Activated CD8-positive, alpha-beta memory T cell treated with anti-CD3 and anti-CD28 coated beads for 4 hours (primary cell): ENCODE measurements around the gene SLC7A6OS.

Source experiments
- DNase-seq, 2 donors: peaks; one replicate each; pipeline ENCODE4 v3.0.0-alpha.2; 2020; ENCODE audit warnings: low read depth in 2 of 2

Gene SLC7A6OS

DNA sequence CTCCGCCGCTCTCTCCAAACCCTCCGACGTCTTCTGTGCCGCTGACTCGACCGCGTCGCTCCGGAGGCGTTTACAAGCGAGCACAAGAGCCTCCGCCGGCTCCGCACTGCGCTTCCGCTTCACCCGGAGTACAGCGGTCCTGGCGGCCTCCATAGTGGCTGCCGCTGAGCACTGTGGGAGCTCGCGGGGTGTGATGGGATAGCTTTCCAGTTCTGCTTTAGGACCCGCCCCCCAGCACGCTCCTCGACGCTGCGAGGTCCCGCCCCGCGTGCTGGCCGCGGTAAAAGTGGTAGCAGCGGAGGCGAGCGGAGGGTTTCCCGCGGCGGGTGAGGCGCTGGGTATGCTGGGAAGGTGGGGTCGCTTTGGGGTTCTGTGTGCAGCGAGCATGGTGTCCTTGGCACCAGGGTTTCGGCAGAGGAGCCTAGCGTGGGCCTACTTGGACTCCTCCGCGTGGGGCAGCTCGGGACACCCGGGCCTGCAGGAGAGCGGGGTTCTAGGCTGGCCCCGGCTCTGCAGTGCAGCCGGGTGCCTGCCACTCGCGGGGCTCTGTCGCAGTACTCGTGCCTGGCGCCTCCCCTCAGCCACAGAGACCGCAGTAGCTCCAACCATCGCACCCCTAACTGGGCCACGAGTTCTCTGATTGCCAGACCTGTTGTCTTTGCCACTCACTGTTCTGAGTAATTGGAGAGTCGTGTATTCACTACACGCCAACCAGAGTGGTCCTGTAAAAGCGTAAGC lies at the start of gene SLC7A6OS, which contains the start of gene PRMT7:
Gene SLC7A6OS, minus strand, starts transcription at position 173 of the 738 bp plus-strand sequence. Its CDS starts 20 bp downstream, at position 153.
Gene PRMT7, plus strand, starts transcription at position 246 of the 738 bp plus-strand sequence. CDS start 4,961 bp downstream, outside the sequence.
- peak; percentile 71 to 84 for DNase-seq

DNA sequence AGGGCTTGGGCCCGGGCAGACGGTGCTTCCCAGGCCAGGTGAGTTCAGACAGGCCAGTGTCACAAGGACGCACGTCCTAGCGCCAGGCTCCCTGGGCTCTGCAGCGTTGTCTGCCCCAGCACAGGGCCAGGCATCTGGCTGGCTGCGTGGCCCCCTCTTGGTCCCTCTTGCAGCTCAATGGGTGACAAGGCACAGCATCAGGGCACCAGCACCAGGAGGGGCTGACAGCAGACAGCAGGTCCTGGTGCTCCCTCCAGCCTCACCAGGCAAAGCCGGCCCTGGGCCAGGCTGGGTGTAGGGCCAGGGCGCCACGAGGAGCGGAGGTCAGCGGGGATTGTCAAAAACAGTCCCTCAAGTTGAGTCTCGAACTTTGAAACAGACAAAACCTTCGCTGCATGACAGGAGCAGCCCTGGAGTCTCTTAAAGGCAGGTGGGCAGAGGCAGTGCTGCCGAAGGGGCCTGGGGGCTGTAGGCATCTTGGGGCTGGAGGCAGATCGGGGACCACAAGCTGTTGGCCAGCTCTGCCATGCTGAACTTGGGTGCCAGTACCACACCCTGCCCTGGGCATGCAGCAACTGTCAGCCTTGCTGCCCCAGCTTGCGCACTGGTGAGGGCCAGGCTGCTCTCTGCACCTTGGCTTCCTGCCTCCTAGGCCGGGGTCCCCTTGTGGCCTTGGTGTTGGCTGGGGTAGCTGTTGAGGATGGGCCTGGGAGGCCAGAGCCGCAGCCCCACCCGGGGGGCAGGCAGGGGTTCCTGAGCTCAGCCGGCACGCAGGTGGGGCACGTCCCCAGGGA lies 48.8 kb upstream of the SLC7A6OS start:
- DNase-seq: no peak

DNA sequence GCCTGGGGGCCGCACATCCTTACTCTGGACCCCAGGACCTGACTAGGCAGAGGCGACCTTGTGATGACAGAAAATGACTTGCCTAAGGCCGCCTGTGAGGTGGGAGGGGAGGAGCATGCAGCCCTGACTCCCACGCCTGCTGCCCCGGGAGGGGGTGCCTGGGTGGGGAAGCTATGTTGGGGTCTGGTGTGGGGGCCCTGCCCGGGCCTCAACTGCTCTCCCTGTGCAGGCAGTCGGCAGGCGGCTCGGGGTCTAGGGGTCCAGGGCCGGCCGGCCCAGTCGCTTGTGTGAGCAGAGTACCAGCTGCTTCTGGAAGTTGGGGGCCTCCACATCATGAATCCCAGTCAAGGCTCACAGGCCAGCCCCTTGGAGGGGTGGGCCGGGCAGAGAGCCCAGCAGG lies 48.2 kb upstream of the SLC7A6OS start:
- DNase-seq: no peak

DNA sequence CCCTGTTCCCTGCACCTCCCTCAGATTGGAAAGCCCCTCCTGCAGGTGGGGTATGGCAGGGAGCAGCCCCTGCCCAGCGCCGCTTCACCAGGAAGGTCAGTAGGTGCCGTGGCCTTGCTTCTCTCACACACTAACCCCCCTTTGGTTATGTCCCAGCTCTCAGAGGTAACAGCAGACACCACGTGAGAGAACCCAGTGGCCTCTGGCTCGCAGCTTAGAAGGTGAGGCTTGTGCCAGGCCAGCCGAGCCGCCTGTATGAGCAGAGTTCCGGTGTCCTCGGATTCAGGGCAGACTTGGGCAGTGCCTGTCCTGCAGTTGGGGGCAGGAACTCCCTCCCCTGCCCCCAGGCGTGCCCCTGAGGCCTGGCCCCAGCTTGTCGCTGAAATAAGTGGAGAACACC lies 47.2 kb upstream of the SLC7A6OS start:
- no peak for DNase-seq

DNA sequence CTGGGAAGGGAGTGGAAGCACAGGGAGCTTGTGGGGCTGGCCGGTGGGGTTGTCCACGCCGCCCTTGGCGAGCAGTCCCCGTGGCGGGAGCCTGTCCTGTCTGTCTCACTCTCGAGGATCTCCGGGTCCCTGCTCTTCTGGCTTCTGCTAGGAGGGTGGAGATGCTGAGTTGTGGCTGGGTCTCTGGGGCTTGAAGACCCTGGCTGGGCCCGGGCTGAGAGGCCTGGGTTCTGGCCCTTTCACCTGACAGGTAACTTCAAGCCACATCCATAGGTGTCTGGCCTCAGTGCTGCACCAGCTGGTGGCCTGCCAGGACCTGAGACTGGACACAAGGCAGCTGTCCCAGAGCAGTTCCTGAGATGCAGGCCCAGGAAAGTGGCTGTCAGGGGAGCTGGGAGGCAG lies 46.8 kb upstream of the SLC7A6OS start:
- no peak for DNase-seq

DNA sequence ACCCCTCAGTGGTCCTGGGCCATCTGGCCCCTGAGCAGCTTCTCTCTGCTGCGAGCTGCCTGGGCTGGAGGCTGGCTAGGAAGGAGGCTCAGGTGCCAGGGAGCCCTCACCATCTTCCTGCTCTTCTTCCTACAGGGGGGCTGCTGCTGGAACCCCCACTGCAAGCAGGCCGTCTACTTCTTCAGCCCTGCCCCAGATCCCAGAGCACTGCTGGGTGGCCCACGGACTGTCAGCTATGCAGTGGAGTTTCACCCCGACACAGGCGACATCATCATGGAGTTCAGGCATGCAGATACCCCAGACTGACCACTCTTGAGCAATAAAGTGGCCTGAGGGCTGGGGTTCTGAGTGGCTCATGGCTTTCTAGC lies 46.2 kb upstream of the SLC7A6OS start:
- DNase-seq: no peak

DNA sequence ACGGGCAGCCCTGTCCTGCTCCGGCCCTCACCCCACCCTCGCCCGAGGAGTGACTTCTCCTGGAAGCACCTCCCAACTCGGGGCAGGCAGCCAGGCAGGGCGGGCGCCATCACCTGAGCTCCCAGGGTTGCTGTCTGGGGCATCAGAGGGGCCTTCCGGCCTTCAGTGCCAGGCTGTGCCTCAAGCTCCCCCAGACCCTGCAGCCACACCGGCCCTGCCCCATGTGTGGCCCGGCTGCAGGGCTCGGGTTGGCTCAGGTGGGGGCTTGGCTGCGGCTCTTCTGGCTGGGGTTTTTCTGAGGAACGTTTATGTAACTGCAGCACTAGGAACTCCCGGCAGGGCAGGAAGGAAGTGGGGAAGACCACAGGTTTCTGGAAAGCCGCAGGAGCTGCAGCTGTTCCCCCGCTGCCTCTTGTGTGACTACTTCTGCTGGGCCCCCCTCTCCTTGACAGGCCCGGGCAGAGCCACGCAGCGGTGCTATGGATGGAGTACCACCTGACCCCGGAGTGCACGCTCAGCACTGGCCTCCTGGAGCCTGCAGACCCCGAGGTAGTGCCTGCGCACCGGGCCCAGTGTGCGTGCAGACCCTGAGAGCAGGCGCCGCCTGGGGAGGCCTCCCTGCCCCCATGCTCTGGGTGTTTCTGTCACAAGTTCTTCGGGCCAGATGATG lies 45.6 kb upstream of the SLC7A6OS start:
- peak; percentile 23 to 35 for DNase-seq

DNA sequence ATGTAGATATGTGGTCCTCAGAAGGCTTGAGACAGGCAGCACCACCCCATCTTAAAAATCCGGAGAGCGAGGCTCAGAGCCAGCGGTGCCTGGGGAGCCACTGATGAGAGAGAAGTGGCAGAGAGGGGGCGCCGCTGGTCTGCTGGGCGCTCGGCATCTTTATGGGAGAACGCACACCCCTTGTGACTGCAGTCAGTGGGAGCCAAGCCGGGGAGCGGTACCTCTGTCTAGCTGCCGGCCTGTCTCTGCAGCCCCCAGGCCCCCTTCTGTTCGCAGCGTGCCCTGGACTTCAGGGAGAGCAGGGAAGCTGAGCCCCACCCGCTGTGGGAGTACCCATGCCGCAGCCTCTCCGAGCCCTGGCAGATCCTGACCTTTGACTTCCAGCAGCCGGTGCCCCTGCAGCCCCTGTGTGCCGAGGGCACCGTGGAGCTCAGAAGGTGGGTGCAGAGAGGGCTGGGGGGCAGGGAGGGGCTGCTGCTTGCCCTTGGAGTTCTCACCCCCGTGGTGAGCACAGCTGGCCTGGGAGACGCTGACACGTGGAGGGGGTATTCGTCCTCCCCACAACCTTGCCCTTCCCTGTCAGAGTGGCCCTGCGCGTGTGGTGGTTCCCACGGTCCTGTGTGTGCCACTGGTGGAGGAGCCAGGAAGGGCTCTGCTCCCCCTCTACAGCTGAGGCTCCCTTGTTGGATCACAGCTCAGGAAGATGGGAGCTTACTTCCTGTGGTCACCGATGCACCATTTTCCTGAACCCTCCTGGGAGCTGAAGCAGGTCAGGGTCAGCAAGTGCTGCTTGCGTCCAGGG lies 44.9 kb upstream of the SLC7A6OS start:
- no peak for DNase-seq

DNA sequence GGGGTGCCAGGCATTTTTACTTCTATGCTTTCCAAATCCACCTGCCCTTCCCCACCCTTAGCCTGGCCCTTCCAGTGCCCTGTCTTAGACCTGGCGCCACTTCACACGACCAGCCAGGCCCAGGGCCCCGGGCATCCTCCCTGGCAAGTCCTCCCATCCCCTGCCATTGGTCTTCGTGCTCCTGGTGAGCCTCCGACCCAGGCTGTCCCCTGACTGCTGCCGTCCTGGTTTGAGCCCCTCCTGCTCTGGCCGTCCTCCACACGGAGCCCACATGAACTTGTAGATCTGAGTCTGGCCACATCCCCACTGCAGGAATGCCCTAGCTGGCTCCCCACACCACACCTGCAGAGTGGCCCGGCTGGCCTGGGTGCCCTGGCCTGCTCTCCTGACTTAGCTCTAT lies 44.1 kb upstream of the SLC7A6OS start:
- DNase-seq: no peak

DNA sequence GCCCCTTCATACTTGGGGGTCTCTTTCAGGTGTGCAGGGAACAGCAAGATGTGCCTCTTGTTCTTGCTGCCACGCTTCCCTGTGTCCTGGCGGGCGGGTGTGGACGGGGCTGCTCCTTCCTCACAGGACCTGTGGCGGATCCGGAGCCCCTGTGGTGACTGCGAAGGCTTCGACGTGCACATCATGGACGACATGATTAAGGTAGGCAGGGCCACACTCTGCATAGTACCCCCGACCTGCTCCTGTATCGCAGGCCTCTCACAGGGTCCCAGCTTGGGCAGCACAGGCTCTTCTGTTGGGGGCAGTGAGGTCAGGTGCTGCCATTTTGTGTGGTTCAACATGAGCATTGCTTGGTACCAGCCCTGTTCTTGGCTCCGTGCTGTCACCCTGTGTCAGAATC lies 42.6 kb upstream of the SLC7A6OS start:
- DNase-seq: no peak

DNA sequence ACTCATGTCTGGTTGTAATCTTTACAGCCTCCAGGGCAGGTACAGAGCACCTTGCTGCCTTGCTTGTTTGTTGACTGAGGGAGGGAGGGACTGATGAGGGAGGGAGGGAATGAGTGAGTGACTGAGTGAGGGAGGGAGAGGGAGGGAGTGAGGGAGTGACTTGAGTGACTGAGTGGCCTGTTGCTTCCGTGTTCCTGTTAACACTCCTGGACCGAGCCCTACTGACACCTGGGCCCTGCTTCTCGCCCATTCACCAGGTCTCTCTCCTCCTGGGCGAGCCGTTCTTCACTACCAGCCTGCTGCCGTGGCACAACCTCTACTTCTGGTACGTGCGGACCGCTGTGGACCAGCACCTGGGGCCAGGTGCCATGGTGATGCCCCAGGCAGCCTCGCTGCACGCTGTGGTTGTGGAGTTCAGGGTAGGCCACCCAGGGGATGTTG lies 41.3 kb upstream of the SLC7A6OS start:
- DNase-seq: no peak

DNA sequence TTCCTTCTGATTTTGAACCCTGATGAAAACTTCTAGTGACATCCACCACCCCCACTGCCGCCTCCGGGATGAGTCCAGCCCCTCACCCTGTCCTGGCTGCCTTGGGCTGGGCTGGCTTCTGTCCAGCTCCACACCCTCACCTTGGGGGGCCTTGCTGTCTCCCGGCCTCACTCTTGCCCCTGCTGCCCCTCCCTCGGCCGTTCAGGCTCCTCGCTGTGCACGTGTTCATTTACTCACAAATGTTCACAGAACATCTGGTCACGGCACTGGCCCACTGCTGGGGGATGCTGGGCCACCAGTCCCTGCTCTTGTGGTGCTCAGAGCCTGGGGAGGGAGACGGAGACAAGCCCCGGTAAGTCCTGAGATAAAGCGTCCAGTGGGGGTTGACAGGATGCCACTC lies 40.7 kb upstream of the SLC7A6OS start:
- DNase-seq: no peak

DNA sequence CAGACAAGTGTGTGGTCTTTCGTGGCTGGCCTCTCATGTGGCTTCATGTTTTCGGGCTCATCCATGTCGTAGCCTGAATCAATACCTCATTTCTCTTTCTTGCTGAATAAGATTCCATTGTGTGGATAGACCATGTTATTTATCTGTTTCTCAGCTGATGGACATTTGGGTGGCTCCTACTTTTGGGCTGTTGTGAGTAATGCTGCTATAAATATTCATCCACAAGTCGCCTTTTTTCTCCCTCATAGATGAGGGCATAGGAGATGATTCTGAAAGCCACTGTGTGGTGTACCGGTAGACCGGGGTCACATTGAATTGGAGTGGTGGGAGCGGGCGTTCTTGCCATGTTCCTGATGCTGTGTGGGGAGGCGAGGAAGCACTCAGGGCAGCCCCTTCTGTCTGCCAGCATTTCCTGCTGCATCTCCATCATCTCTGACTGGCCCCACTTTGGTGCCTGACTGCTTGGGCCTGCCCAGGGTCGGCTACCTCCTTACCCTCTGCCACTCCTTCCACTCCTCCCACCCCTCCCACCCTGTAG lies 40.1 kb upstream of the SLC7A6OS start:
- DNase-seq: no peak

DNA sequence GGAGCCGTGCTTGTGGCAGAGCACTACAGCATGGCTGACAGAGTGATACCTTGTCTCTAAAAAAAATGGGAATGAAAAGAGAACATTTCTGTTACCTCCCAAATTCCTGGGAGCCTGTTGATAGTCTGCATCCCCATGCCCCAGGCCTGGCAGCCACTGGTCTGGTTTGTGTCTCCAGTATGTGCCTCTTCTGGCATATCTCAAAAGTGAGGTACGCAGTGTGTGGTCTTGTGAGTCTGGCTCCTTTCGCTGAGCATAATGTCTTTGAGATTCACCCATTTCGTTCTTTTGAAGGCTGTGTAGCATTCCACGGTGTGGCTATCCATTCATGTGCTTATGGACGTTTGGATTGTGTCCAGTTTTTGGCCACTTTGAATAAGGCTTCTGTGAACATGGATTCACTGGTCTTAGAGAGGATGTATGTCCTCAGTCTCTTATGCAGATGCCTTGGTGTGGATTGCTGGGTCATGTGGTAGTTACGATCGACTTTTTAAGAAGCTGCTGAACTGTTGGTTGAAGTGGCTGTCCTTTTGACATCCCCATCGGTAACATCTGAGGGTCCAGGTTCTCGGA lies 39.2 kb upstream of the SLC7A6OS start:
- DNase-seq: no peak

DNA sequence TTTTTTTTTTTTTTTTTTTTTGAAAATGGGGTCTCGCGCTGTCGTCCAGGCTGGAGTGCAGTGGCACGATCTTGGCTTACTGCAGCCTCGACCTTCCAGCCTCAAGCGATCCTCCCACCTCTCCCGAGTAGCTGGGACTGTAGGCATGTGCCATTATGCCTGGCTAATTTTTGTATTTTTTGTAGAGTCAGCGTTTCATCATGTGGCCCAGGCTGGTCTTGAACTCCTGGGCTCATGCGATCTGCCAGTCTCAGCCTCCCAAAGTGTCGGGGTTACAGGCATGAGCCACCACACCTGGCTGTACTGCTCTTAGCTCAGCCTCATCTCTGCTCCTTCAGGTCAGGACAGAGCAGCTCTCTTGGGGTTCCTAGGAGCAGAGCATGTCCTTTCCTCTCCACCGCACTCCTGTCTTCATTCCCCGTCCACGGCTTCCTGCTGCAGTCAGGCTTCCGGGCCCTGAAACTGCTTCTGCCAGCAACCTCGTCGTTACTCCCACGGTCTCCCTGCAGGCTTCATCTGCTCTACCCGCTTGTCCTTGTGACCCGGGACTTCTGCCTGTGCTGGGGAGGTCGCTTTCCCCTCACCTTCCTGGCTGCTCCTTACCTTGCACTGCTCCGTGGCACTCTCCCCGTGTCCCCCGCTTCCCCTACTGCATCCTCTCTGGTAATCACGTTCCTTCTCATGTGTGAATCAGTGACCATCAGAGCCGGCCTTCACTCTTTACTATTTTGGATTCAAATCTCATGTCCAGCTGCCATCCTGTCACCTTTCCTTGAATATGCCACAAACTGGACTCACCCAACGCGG lies 38.1 kb upstream of the SLC7A6OS start:
- no peak for DNase-seq

DNA sequence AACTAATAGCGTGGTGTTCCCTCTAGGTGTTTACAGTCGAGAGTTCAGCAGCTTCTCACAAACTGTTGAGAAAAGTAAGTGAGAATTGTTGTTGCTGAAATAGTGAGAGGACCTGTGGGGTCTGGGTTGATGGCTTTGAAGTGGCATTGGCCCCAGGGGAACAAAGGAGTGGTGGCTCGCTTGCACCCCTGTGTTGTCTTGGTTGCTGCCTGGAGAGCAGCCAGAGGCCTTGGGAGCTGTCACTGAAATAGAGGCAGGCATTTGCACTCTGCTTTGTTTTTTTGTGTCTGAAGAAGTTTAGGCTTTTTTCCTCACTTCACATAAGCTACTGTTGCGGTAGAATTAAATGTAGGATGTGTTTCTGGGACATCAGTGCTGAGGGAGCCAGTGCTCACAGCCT lies 36.9 kb upstream of the SLC7A6OS start:
- DNase-seq: no peak

DNA sequence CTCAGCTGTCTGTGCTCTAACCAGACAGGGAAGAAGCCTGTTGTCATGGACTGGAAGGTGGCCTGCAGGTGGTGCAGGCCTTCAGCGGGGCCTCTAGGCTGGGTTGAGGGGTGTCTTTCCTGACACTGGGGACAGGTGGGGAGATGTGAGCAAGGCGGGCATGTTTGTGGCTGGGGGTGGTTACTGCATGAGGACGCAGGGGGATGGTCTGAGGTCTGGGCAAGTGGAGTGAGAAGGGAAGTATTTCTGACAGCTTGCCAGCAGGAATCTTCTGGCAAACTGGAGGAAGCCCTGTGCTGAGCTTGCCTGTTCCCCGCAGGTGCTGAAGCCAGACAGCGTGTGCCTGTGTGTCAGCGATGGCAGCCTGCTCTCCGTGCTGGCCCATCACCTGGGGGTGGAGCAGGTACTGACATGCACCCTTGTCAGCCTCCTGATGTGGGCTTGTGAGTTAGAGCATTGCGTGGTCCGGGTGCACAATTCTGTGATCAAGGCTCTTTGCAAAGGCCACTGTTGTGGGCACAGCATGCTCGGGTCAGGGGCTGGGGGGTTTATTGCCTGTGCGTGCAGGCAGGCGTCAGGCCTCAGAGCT lies 36.2 kb upstream of the SLC7A6OS start:
- DNase-seq: no peak

DNA sequence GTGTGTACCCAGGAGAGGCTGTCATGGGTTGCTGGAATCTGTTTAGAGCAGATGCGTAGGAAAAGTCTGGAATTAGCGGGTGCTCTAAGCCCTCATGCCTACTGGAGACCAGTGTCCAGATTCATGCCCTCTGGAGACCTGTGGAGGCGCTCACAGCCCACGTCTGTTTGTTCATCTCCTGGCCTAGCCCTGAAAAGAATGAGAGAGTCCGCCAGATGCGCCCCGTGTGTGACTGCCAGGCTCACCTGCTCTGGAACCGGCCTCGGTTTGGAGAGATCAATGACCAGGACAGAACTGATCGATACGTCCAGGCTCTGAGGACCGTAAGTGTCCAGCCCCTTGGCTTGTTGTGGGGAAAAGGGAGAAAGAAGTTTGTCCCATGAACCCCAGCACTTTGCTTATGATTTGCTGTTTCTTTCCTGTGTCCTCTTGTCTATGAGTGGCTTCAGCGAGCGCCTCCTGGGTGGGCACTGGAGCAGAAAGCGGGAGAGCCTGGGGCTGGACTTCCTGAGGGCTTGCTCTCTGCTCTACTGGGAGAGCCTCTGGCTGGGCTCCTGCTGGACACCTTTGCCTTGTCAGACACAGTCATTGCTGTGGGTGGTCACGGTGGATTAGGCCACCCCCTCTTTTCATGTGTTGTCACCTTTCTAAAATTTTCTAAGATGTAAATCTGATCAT lies 35.4 kb upstream of the SLC7A6OS start:
- no peak for DNase-seq

DNA sequence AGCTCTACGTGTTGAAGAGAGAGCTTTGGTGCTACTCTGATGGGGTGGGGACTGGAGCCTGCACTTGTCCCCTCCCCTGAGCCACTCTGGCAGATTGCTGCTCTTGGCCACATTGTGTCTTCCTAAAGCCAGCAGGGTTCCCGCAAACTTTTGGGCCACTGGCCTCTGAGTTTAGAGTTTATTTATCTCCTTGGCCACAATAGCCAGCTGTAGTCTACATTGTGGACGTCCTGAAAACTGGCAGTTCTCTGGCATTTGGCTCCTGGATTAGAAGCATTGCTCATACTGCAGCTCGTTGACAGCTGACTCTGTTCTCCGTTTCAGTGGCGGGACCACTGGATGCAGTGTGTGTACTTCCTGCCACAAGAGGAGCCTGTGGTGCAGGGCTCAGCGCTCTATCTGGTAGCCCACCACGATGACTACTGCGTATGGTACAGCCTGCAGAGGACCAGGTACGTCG lies 34.6 kb upstream of the SLC7A6OS start:
- no peak for DNase-seq
